Right ventricle myocardium superior (tissue), 1 donor: Measurements from ENCODE around the gene ADAMTS13. TPM values are rescaled to one million over a fixed set of nuclear protein-coding genes. Genes with fewer than 3 reads are reported as not detected.

ENCODE experiments used
- ATAC-seq: fragments of 200-7000 bp; cut with Tn5 transposase; one replicate; pipeline ENCODE4 v1.9.1; 2020; ENCODE audit warnings: mild to moderate bottlenecking; ENCODE audit not compliant: poor library complexity
- DNase-seq: peaks from one replicate; pipeline ENCODE4 v3.0.0-alpha.2; 2020
- intact Hi-C: fragments of 100-400 bp; cut with DNase I; formaldehyde crosslinking; loops from one replicate; pipeline ENCODE4 v1.11.2; 2022
- total RNA-seq: library from RNA; stranded (reverse); fragmentation: NEBNext Ultra II Directional; extraction: Animal tissue kit (Norgen Biotek cat#: 25700); gene quantifications from one replicate; pipeline ENCODE4 v1.2.1, GENCODE V29; 2021
- donor health status: DM: no; HTN: yes; CAD: no; lungs with severe emphysema.

ADAMTS13 gene
- total RNA-seq, 1 donor from 2014 or later: 2.8 TPM

DNA sequence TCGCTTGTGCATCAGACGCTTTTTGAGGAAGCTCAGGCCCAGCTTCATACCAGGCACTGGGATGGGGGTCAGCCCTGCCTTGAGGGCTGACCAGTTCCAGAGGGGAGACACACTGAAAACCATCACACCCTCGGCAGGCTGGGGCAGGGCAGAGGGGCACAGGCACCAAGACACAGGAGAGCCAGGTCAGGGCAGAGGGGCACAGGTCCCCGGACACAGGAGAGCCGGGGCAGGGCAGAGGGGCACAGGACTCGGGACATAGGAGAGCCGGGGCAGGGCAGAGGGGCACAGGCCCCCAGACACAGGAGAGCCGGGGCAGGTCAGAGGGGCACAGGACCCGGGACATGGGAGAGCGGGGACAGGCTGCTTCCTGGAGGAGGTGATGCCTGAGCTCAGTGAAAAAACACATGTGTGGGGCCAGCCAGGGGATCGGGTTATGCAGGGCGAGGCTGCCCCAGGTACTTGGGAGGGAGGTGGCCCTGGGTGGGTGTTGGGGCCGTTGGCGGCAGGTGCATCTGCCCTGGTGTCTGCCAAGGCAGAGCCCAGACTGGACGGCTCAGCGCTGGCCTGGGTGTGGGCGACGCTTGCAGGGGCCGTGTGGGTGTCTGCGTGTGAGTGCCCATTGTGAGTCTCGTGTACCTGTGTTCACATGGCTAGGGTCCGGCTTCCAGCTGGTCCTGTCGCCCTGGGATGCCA lies 71.8 kb downstream of the ADAMTS13 start:
- ATAC-seq (no peak), DNase-seq (peak; percentile 38)
- intact Hi-C loops: no loop called here

DNA sequence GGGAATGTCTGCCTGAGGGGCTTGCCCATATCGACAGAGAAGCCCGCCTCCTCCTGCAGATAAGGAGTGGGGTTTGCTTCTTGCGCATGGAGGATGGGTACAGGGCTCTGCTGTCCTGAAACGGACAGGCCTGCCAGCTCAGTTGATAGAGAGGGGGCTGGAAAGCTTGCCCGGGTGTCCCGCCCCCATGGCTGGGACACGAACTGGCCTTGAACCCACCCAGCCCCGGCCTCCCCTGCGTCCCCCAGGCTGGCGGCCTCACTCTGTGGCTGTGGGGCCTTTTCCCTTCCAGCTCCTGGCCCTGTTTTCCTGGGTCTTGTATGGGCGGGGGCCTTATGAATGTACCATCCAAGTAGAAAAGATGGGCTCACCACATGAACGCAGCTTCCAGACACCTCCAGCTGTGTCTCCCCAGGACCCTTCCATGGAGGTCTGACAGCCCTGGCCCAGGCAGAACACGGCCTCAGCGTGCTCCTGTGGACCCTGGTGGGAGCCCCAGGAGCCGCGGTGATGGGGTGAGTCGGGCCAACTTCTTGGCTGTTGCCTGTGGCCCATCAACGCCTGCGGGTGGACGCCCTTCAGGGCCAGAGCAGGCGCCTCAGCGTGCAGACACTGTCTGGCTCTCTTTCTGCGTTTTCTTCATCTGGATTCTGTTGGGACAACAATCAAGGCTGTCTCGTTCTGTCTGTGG lies 72.6 kb downstream of the ADAMTS13 start:
- intact Hi-C loops: no loop called here
- peak; percentile 58 for DNase-seq

DNA sequence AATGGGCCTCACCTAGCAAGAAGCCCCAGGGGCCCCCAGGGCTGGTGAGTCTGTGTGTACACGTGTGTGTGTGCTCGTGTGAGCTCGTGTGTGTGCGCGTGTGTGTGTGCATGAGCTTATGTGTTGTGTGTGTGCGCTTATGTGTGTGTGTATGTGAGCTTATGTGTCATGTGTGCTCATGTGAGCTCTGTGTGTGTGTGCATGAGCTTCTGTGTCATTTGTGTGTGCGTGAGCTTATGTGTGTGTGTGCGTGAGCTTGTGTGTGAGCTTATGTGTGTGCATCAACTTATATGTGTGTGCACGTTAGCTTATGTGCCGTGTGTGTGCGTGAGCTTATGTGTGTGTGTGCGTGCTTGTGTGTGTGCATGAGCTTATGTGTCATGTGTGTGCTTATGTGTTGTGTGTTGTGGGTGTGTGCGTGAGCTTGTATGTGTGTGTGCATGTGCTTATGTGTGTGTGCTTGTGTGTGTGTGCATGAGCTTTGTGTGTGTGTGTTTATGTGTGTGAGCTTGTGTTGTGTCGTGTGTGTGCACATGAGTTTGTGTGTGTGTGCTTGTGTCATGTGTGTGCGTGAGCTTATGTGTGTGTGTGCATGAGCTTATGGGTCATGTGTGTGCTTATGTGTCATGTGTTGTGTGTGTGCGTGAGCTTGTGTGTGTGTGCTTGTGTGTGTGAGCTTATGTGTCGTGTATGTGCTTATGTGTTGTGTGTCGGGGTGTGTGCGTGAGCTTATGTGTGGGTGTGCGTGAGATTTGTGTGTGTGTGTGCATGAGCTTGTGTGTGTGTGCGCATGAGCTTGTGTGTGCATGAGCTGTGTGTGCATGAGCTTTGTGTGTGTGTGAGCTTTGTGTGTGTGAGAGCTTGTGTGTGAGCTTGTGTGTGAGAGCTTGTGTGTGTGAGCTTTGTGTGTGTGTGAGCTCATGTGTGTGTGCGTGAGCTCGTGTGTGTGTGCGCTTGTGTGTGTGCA lies 73.4 kb downstream of the ADAMTS13 start:
- intact Hi-C loops: no loop called here
- DNase-seq (peak; percentile 19), ATAC-seq (no peak)

More for the DNA sequence above, 72.6 kb downstream of the ADAMTS13 start:
- peak; percentile 23 for ATAC-seq

GRCh38 chr9:133496861-133497842 lies 75.0 kb downstream of the ADAMTS13 start:
- intact Hi-C loops: no loop called here
- no peak for ATAC-seq

DNA sequence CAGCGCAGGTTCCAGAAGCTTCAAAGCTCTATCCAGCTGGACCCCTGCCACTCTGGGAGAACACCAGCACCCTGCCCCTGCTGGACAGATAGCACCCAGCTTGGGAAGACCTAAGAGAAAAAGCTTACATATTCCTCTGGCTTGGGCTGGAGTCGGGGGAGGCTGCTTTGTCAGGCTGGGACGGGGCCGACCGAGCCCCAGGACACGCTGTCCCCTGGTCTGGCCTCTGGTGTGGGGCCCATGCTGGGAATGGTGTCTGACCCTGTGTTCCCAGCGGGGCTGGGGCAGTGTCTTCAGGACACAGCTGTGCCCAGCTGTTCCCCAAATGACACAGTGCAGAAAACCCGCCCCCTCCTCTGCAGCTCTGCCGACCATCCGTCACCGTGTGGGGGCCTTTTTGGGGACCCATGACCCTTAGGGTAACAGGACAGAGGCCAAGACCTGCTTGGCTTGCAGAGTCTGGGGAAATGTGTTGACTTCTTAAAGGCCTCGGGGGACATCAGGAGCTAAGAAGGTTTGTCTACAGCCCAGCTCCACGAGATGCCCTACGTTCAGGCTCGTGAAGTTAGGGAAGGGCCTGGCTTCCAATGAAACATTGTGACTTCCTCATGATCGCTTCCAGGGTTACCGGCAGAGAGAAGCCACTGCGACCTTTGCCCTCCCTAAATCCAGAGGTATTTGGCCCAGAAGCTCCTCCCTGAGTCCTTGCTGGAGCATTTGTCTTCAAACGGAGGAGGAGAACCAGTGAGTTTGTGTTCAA lies 77.1 kb downstream of the ADAMTS13 start:
- DNase-seq (peak; percentile 53), ATAC-seq (peak; percentile 64)
- intact Hi-C loops: no loop called here

More at GRCh38 chr9:133496861-133497842, 75.0 kb downstream of the ADAMTS13 start:
- peak; percentile 47 for DNase-seq

DNA sequence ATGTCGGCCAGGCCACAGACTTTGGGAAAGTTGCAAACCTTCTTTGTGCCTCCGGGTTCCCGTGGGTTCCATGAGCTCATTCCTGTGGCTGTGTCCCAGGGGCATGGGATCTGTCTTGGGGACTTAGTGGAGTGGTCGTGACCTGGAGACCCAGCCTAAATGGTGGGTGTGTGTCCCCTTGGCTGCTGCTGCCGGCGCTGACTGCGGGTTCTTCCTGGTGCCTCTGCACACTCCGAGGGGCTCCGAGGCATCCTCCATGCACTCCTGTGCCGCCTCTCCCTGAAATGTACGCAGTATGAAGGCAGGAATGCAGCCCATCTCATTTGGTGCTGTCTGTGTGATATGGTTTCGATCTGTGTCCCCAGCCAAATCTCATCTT lies 77.7 kb downstream of the ADAMTS13 start:
- intact Hi-C loops: no loop called here
- peak; percentile 17 for DNase-seq
- no peak for ATAC-seq

GRCh38 chr9:133502112-133502511 lies 79.9 kb downstream of the ADAMTS13 start:
- intact Hi-C loops: no loop called here
- ATAC-seq: no peak
- DNase-seq: no peak

DNA sequence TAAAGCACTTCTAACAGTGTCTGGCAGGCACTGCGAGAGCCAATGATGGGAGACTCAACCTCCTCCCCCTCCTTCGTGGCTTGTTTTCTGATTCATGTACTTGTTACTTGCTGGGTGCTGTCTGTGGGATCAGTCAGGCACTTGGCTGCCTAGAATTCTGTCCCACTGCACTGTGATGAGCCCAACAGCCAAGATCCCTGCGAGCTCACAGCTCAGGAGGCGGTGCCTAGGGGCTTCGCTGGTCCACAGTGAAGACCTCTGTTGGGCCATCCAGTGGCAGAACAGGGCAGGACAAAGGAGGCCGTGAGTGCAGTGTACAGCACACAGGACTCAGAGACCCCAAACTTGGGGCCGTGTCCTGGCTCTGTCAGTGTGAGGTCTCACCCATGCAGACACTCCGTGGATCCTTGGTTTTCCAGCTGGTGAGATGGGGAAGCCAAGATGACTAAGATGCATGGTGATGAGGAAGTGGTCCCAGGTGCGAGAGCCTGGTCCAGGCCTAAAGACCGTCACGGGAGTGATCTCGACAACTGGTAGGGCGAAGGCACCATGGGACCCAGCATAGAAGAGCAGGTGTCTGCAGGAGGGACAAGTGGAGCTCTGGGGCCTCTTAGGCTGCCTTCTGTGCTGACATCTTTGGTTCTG lies 83.1 kb downstream of the ADAMTS13 start:
- ATAC-seq (peak; percentile 7), DNase-seq (peak; percentile 38)
- intact Hi-C loops: no loop called here

DNA sequence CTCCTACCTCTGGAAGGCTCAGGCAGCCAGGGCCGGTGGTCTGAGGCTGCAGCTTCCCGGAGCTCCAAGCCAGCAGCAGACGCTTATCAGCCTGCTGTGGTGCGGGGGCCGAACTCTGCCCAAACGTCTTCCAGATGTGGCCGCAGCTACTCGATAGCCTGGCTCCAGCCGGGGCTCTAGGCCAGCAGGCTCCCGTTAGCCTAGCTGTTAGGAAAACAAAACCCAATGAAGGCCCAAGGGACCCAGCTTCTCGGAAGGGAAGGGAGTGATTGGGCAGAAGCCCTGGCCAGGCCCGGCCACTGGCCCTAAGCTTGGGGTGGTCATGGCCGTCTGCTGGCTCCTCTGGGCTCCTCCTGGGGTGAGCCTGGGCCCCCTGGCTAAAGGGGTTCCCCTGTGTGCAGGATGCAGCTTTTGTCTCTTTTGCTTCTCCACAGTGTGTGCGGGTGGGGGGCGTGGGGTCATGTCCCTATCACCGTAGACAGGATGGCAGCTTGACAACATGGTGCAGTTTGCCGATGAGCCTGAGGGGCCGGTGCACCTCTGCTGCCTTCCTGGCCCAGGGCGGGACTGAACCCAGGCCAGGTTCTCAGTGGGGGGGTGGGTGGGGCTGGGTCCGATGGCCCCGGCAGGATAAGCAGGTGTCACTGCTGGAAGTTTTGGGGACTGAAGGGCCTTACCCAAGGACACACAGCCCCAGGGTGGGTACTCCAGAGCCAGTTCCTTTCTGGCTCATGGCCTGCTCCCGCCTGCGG lies 83.9 kb downstream of the ADAMTS13 start:
- ATAC-seq (peak; percentile 85), DNase-seq (peak; percentile 91)
- intact Hi-C loops: no loop called here

DNA sequence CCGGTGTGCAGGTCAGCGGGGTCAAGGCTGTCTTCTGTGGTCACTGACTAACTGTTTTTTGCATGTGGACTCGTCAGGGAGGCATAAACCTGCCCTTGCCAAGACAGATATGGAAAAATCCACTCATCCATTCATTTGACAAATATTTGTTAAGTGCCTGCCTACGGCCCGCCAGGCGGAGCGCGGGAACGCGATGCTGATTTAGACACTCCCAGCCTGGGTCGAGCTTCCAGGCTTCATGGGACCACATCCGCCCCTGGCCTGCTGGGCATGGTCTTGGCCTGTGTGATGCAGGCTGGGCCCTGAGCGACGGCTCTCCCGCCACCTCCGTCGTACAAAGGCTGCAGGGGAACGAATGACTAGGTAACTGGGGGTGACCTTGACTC lies 84.5 kb downstream of the ADAMTS13 start:
- DNase-seq (peak; percentile 83), ATAC-seq (peak; percentile 51)
- intact Hi-C loops: no loop called here

- peak; percentile 36 for DNase-seq
- intact Hi-C loops: no loop called here
- ATAC-seq: no peak
Observed at GRCh38 chr9:133507246-133507965, 85.2 kb downstream of the ADAMTS13 start.

- intact Hi-C loops: no loop called here
- ATAC-seq (no peak), DNase-seq (no peak)
Observed at GRCh38 chr9:133508046-133508445, 85.9 kb downstream of the ADAMTS13 start.
